Measurements from ENCODE around the gene DMAC1.

GRCh38 chr9:7834531-7834930, 35.0 kb upstream of the DMAC1 start:
- TF ChIP-seq, protein P1, sequence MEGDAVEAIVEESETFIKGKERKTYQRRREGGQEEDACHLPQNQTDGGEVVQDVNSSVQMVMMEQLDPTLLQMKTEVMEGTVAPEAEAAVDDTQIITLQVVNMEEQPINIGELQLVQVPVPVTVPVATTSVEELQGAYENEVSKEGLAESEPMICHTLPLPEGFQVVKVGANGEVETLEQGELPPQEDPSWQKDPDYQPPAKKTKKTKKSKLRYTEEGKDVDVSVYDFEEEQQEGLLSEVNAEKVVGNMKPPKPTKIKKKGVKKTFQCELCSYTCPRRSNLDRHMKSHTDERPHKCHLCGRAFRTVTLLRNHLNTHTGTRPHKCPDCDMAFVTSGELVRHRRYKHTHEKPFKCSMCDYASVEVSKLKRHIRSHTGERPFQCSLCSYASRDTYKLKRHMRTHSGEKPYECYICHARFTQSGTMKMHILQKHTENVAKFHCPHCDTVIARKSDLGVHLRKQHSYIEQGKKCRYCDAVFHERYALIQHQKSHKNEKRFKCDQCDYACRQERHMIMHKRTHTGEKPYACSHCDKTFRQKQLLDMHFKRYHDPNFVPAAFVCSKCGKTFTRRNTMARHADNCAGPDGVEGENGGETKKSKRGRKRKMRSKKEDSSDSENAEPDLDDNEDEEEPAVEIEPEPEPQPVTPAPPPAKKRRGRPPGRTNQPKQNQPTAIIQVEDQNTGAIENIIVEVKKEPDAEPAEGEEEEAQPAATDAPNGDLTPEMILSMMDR (IDR thresholded peaks at IDR 0.05; ENCODE audit: low read depth, low read length) = no peak
- TF ChIP-seq MAX (IDR thresholded peaks at IDR 0.05; ENCODE audit: low read depth, low read length) (no peak), POLR2A (IDR thresholded peaks at IDR 0.05; ENCODE audit: extremely low read depth, insufficient read length) (no peak)

Measured in NB4 (cell line).